ENCODE data around the gene XXYLT1.

Gene XXYLT1

GRCh38 chr3:195319060-195319459, 48.1 kb upstream of the XXYLT1 start:
- ChIA-PET POLR2A (no interaction called here), CTCF (no interaction called here)
- Histone ChIP-seq H3K9me3 (ENCODE audit: control insufficient read depth, insufficient read depth, low read depth, low read length) (no peaks in the 10 kb centered on the region), H3K4me1 (ENCODE audit: control insufficient read depth, insufficient read depth, low read length) (no peaks in the 10 kb centered on the region), H3K4me3 (ENCODE audit: low read depth, low read length) (no peak overlapping the region), H3K27ac (ENCODE audit: extremely low read depth, low read depth, low read length) (no peak overlapping the region), H3K36me3 (ENCODE audit: control insufficient read depth in 2 of 2, insufficient read depth in 1 of 2, low read length in 2 of 2) (peaks cover 0 to 18% of the 10 kb centered on the region in 2 experiments; a peak in 1 of 3 replicates)
- no peak for TF ChIP-seq PBX3 (CRISPR knock-in tag; IDR thresholded peaks at IDR 0.05)
- TF ChIP-seq ZNF239 (tag by site-specific recombination; IDR thresholded peaks at IDR 0.05) = no peak
- TF ChIP-seq ZNF639 (tag by site-specific recombination; IDR thresholded peaks at IDR 0.05) = no peak
- no peak for TF ChIP-seq TCF7L2 (IDR thresholded peaks at IDR 0.05; ENCODE audit: borderline replicate concordance, low read depth, low read length)
- no peak for TF ChIP-seq KLF9 (tag by site-specific recombination; IDR thresholded peaks at IDR 0.05; ENCODE audit: low read depth)
- TF ChIP-seq ZNF302 (tag by site-specific recombination; IDR thresholded peaks at IDR 0.05; ENCODE audit: low read depth) = no peak
- no peak for TF ChIP-seq ZNF138 (tag by site-specific recombination; IDR thresholded peaks at IDR 0.05; ENCODE audit: borderline replicate concordance)
- peak; percentile 75 for TF ChIP-seq SETDB1 (IDR thresholded peaks at IDR 0.05; ENCODE audit: insufficient read length, low read length)

- H3K4me1 ChIP-seq (ENCODE audit: control insufficient read depth, insufficient read depth, low read length) = no peaks in the 10 kb centered on the region
- CTCF ChIA-PET = interaction anchor here (0.8 kb wide), 1 partner anchor 41 kb away, joined by 3 read pairs; the partner anchor contains the start of gene XXYLT1
- H3K27ac ChIP-seq (ENCODE audit: extremely low read depth, low read depth, low read length) = no peak overlapping the region
- TF ChIP-seq ZNF768 (tag by site-specific recombination; IDR thresholded peaks at IDR 0.05) = no peak
- no peak for TF ChIP-seq WT1 (tag by site-specific recombination; IDR thresholded peaks at IDR 0.05)
- no peak for TF ChIP-seq ZNF521 (tag by site-specific recombination; IDR thresholded peaks at IDR 0.05)
- TF ChIP-seq ZNF121 (tag by site-specific recombination; IDR thresholded peaks at IDR 0.05) = no peak
- TF ChIP-seq ZNF654 (tag by site-specific recombination; IDR thresholded peaks at IDR 0.05; ENCODE audit: low read depth) = no peak
- TF ChIP-seq ZNF37A (tag by site-specific recombination; IDR thresholded peaks at IDR 0.05) = no peak
- no peak for TF ChIP-seq ZNF221 (tag by site-specific recombination; IDR thresholded peaks at IDR 0.05; ENCODE audit: borderline replicate concordance)
- TF ChIP-seq ZNF660 (tag by site-specific recombination; IDR thresholded peaks at IDR 0.05) = no peak
- no peak for TF ChIP-seq MZF1 (tag by site-specific recombination; IDR thresholded peaks at IDR 0.05; ENCODE audit: borderline replicate concordance)
- no peak for TF ChIP-seq ZNF670 (tag by site-specific recombination; IDR thresholded peaks at IDR 0.05; ENCODE audit: low read depth)
- TF ChIP-seq KLF17 (tag by site-specific recombination; IDR thresholded peaks at IDR 0.05) = no peak
- no peak for TF ChIP-seq ZNF324 (tag by site-specific recombination; IDR thresholded peaks at IDR 0.05)
- no peak for TF ChIP-seq ZNF174 (tag by site-specific recombination; IDR thresholded peaks at IDR 0.05)
- no peak for TF ChIP-seq ZNF629 (tag by site-specific recombination; IDR thresholded peaks at IDR 0.05)
- no peak for TF ChIP-seq ZNF692 (tag by site-specific recombination; IDR thresholded peaks at IDR 0.05)
- no peak for TF ChIP-seq ZNF658 (tag by site-specific recombination; IDR thresholded peaks at IDR 0.05)
- no peak for TF ChIP-seq ZNF549 (tag by site-specific recombination; IDR thresholded peaks at IDR 0.05)
- TF ChIP-seq HIC1 (tag by site-specific recombination; IDR thresholded peaks at IDR 0.05) = no peak
- TF ChIP-seq ZFHX2 (tag by site-specific recombination; conservative IDR thresholded peaks at IDR 0.05) = no peak
- TF ChIP-seq ZNF777 (tag by site-specific recombination; IDR thresholded peaks at IDR 0.05; ENCODE audit: borderline replicate concordance) = no peak
- no peaks in the 10 kb centered on the region for H3K9me3 ChIP-seq (ENCODE audit: control insufficient read depth, insufficient read depth, low read depth, low read length)
- H3K4me3 ChIP-seq (ENCODE audit: low read depth, low read length) = no peak overlapping the region
- no peaks in the 10 kb centered on the region for H3K36me3 ChIP-seq (ENCODE audit: control insufficient read depth in 2 of 2, insufficient read depth in 1 of 2, low read length in 2 of 2)
- POLR2A ChIA-PET = no interaction called here
Measured at GRCh38 chr3:195312714-195313113, 41.8 kb upstream of the XXYLT1 start.

All from HEK293 (cell line).